CD4-positive, CD25-positive, alpha-beta regulatory T cell (primary cell): ENCODE data around the gene MYADML2. TPM values are rescaled to one million over a fixed set of nuclear protein-coding genes. Genes with fewer than 3 reads are reported as not detected.
"Not testable (repeated sequence)": the region's sequence is repeated elsewhere in the genome, so short reads cannot be mapped to it uniquely, and the experiment has no call there.

Experiments
- ATAC-seq, 2 donors: fragments of 150-1000 bp; cut with Tn5 transposase; one replicate each; pipeline ENCODE4 v1.10.0; 2021; ENCODE audit warnings: low read depth in 2 of 2, moderate number of reproducible peaks in 2 of 2, moderate library complexity in 1 of 2
- DNase-seq, 3 donors: peaks; one replicate each; pipeline versions ENCODE4 v3.0.0 to v3.0.0-alpha.2; 2012 to 2022; ENCODE audit warnings: mixed read lengths in 1 of 3
- H3K27ac ChIP-seq: one replicate; pipeline ENCODE4 v1.7.0; 2013; ENCODE audit warnings: mild to moderate bottlenecking, low read length; ENCODE audit not compliant: insufficient read depth, poor library complexity, severe bottlenecking
- H3K27me3 ChIP-seq: one replicate; pipeline ENCODE4 v1.7.0; 2013; ENCODE audit warnings: low read length; ENCODE audit not compliant: control insufficient read depth, insufficient read depth
- H3K36me3 ChIP-seq: one replicate; pipeline ENCODE4 v1.7.0; 2013; ENCODE audit warnings: mild to moderate bottlenecking, low read length, moderate library complexity; ENCODE audit not compliant: control insufficient read depth, insufficient read depth
- H3K4me1 ChIP-seq: 2 replicates; pipeline ENCODE4 v1.7.0; 2013; ENCODE audit warnings: mild to moderate bottlenecking, low read length; ENCODE audit not compliant: insufficient read depth, control insufficient read depth, poor library complexity, severe bottlenecking
- H3K4me3 ChIP-seq: one replicate; pipeline ENCODE4 v1.7.0; 2013; ENCODE audit warnings: low read depth, mild to moderate bottlenecking, low read length, moderate library complexity
- H3K9me3 ChIP-seq, 2 experiments: 1 replicate in 1 of 2; 2 replicates in 1 of 2; pipeline ENCODE4 v1.7.0; 2013; ENCODE audit warnings: low read length in 2 of 2, mild to moderate bottlenecking in 1 of 2, moderate library complexity in 1 of 2; ENCODE audit not compliant: control insufficient read depth in 2 of 2
- H3K27ac Mint-ChIP-seq, 3 donors: one replicate each; pipeline ENCODE4 v1.8.0; 2020 to 2022; ENCODE audit warnings: mild to moderate bottlenecking in 3 of 3, mixed read lengths in 3 of 3, moderate library complexity in 2 of 3
- H3K27me3 Mint-ChIP-seq: one replicate; pipeline ENCODE4 v1.8.0; 2022; ENCODE audit warnings: mild to moderate bottlenecking, mixed read lengths
- H3K36me3 Mint-ChIP-seq: one replicate; pipeline ENCODE4 v1.8.0; 2020; ENCODE audit warnings: mixed read lengths
- H3K4me1 Mint-ChIP-seq, 4 donors: one replicate each; pipeline ENCODE4 v1.8.0; 2020 to 2022; ENCODE audit warnings: mixed read lengths in 4 of 4, mild to moderate bottlenecking in 1 of 4
- H3K4me3 Mint-ChIP-seq, 4 donors: one replicate each; pipeline ENCODE4 v1.8.0; 2020 to 2022; ENCODE audit warnings: mild to moderate bottlenecking in 4 of 4, mixed read lengths in 4 of 4, moderate library complexity in 3 of 4
- H3K9me3 Mint-ChIP-seq, 7 donors: one replicate each; pipeline ENCODE4 v1.8.0; 2020 to 2022; ENCODE audit warnings: mixed read lengths in 7 of 7, mild to moderate bottlenecking in 3 of 7, moderate library complexity in 2 of 7
- polyA plus RNA-seq, 4 donors: library from polyadenylated mRNA; unstranded; fragments of 300-500 nt; fragmentation: Illumina TruSeq; gene quantifications; one replicate each; pipeline ENCODE4 v1.2.3, GENCODE V29; 2021
- total RNA-seq: library from RNA; stranded (reverse); gene quantifications from one replicate; pipeline ENCODE4 v1.2.3, GENCODE V29; 2022

Gene MYADML2
- total and polyA plus RNA-seq, 5 donors from 2014 or later = not detected

- H3K36me3 Mint-ChIP-seq = peaks cover 20% of the 10 kb centered on the region
- ATAC-seq = not testable (repeated sequence)
- H3K4me1 Mint-ChIP-seq = peaks cover 4 to 49% (median 24%) of the 10 kb centered on the region in 4 donors
These were observed 34.5 kb upstream of the MYADML2 start for GRCh38 chr17:81981511-81981910.

GRCh38 chr17:81980707-81981343, 33.8 kb upstream of the MYADML2 start:
- peaks cover 20% of the 10 kb centered on the region for H3K36me3 Mint-ChIP-seq
- DNase-seq = peak in 1 of 3 donors; percentile 42
- no peak overlapping the region for H3K27ac ChIP-seq
- peak overlapping the region in 2 of 4 donors; percentile 82 to 98 for H3K4me3 Mint-ChIP-seq
- peaks cover 9% of the 10 kb centered on the region for H3K36me3 ChIP-seq
- no peak for ATAC-seq
- no peaks in the 10 kb centered on the region for H3K9me3 Mint-ChIP-seq
- H3K9me3 ChIP-seq = no peaks in the 10 kb centered on the region
- peaks cover 4% of the 10 kb centered on the region for H3K27me3 Mint-ChIP-seq
- peaks cover 33% of the 10 kb centered on the region for H3K4me1 ChIP-seq
- H3K27ac Mint-ChIP-seq = no peak overlapping the region
- no peaks in the 10 kb centered on the region for H3K27me3 ChIP-seq
- H3K4me1 Mint-ChIP-seq = peaks cover 4 to 55% (median 26%) of the 10 kb centered on the region in 4 donors
- H3K4me3 ChIP-seq = peak overlapping the region; percentile 24

More at GRCh38 chr17:81981511-81981910, 34.5 kb upstream of the MYADML2 start:
- not testable (repeated sequence) for DNase-seq, H3K27me3 ChIP-seq, H3K27ac ChIP-seq, H3K4me3 ChIP-seq, H3K27me3 Mint-ChIP-seq, H3K9me3 ChIP-seq, H3K4me3 Mint-ChIP-seq, H3K36me3 ChIP-seq, H3K9me3 Mint-ChIP-seq
- peak overlapping the region in 1 of 3 donors; percentile 20 for H3K27ac Mint-ChIP-seq
- peaks cover 29% of the 10 kb centered on the region for H3K4me1 ChIP-seq

DNA sequence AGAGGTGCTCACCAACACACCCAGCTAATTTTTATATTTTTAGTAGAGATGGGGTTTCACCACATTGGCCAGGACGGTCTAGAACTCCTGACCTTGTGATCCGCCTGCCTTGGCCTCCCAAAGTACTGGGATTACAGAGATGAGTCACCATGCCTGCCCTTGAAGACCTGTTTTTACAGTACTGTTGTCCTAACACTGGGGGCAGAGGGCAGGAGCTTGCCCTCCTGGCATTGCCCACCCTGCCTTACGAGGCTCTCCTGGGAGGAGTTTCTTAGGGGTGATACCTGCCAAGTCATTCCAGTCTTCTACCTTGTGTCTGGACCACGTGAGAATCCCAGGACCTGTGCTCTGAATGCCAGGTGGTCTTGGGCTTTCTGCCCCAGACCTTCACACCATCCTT, 33.1 kb upstream of the MYADML2 start:
- peak overlapping the region; percentile 56 to 98 (median 87) for H3K4me3 Mint-ChIP-seq
- H3K4me1 ChIP-seq = peaks cover 33% of the 10 kb centered on the region
- no peaks in the 10 kb centered on the region for H3K27me3 ChIP-seq

GRCh38 chr17:81978524-81979298, 31.7 kb upstream of the MYADML2 start:
- ATAC-seq (no peak), DNase-seq (no peak)
- Histone ChIP-seq H3K27me3 (no peaks in the 10 kb centered on the region), H3K27ac (no peak overlapping the region), H3K36me3 (no peaks in the 10 kb centered on the region), H3K4me3 (no peak overlapping the region), H3K9me3 (no peaks in the 10 kb centered on the region), H3K4me1 (peaks cover 33% of the 10 kb centered on the region)
- H3K36me3 Mint-ChIP-seq = peaks cover 16% of the 10 kb centered on the region
- peak overlapping the region; percentile 82 to 98 (median 88) for H3K4me3 Mint-ChIP-seq
- no peaks in the 10 kb centered on the region for H3K9me3 Mint-ChIP-seq
- peaks cover 9% of the 10 kb centered on the region for H3K27me3 Mint-ChIP-seq
- H3K27ac Mint-ChIP-seq = peak overlapping the region; percentile 49 to 89 (median 82)
- H3K4me1 Mint-ChIP-seq = peaks cover 4 to 49% (median 22%) of the 10 kb centered on the region in 4 donors

More for the DNA sequence above, 33.1 kb upstream of the MYADML2 start:
- H3K36me3 ChIP-seq = peaks cover 8% of the 10 kb centered on the region
- H3K4me3 ChIP-seq = no peak overlapping the region
- H3K9me3 Mint-ChIP-seq = no peaks in the 10 kb centered on the region
- no peaks in the 10 kb centered on the region for H3K9me3 ChIP-seq
- H3K4me1 Mint-ChIP-seq = peaks cover 4 to 54% (median 24%) of the 10 kb centered on the region in 4 donors
- H3K27ac Mint-ChIP-seq = no peak overlapping the region
- no peak for DNase-seq
- H3K36me3 Mint-ChIP-seq = peaks cover 19% of the 10 kb centered on the region
- ATAC-seq = no peak
- no peak overlapping the region for H3K27ac ChIP-seq
- peaks cover 5% of the 10 kb centered on the region for H3K27me3 Mint-ChIP-seq

- Histone ChIP-seq H3K27me3 (no peaks in the 10 kb centered on the region), H3K27ac (peak within 1 kb of the TSS; percentile 85), H3K4me1 (peaks cover 33% of the 10 kb centered on the region), H3K36me3 (no peaks in the 10 kb centered on the region), H3K9me3 (no peaks in the 10 kb centered on the region), H3K4me3 (peak within 1 kb of the TSS; percentile 69)
- Mint-ChIP-seq H3K36me3 (peaks cover 11% of the 10 kb centered on the region), H3K4me1 (peaks cover 0 to 44% (median 20%) of the 10 kb centered on the region in 4 donors), H3K4me3 (peak within 1 kb of the TSS; percentile 96 to 99 (median 97)), H3K9me3 (no peaks in the 10 kb centered on the region), H3K27ac (peak within 1 kb of the TSS; percentile 98), H3K27me3 (peaks cover 9% of the 10 kb centered on the region)
- ATAC-seq (peak; percentile 88 to 93), DNase-seq (peak; percentile 85 to 92 (median 91))
These were observed 30.3 kb upstream of the MYADML2 start, which contains the start of gene ASPSCR1 for GRCh38 chr17:81977211-81977808. Gene ASPSCR1, plus strand, starts transcription at chr17:81977629. Its CDS starts 18 bp downstream, at chr17:81977647.

DNA sequence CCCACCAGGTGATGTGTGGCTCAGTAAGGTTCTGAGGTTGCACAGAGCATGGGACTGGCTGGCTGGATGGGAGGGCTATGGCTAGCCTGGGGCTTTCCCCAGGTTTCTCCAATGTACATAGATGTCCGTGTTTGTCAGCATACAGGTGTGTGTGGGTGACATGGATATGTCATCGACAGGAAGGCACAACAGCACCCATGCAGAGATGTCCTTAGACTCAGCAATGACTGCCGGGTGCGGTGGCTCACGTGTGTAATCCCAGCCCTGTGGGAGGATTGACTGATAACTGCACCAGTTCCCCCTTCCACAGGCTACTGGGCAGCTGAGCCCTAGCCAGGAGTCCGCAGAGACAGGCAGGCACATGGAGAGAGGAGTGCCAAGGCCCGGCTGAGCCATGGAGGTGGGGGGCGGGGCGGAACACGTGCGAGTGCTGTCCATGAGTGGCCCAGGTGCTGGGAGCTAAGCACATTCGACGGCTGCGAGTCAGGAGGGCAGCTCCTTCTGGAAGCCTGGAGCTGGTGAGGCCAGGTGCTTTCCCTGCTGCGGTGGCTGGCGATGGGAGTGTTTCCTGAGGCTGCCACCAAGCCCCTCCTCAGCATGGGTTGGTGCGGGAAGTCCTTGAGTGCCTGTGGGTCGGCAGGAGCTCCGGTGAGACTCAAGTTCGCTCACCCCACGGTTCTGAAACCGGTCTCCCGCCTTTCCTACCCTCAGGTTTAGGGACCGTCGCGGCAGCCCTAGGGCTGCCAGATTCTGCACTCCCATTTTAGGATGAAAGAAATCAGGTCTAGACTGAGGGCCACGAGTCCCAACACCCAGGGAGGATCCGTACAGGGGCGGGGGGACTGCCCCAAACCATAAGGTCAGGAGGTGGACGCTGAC, 29.5 kb upstream of the MYADML2 start:
- H3K4me3 ChIP-seq = peak overlapping the region; percentile 69
- H3K27me3 ChIP-seq = no peaks in the 10 kb centered on the region
- no peaks in the 10 kb centered on the region for H3K9me3 ChIP-seq
- Mint-ChIP-seq H3K36me3 (peaks cover 9% of the 10 kb centered on the region), H3K27ac (peak overlapping the region; percentile 98), H3K27me3 (peaks cover 9% of the 10 kb centered on the region), H3K9me3 (no peaks in the 10 kb centered on the region), H3K4me3 (peak overlapping the region; percentile 96 to 99 (median 97)), H3K4me1 (peaks cover 0 to 41% (median 18%) of the 10 kb centered on the region in 4 donors)
- DNase-seq = peak in 2 of 3 donors; percentile 16 to 26
- peak in 1 of 2 donors; percentile 4 for ATAC-seq
- H3K4me1 ChIP-seq = peaks cover 33% of the 10 kb centered on the region
- H3K27ac ChIP-seq = peak overlapping the region; percentile 85
- no peaks in the 10 kb centered on the region for H3K36me3 ChIP-seq

GRCh38 chr17:81973432-81973831, 26.4 kb upstream of the MYADML2 start:
- H3K36me3 ChIP-seq = no peaks in the 10 kb centered on the region
- Mint-ChIP-seq H3K9me3 (no peaks in the 10 kb centered on the region), H3K27me3 (peaks cover 9% of the 10 kb centered on the region), H3K27ac (peak overlapping the region in 1 of 3 donors; percentile 76), H3K36me3 (no peaks in the 10 kb centered on the region), H3K4me3 (peak overlapping the region in 2 of 4 donors; percentile 41 to 80), H3K4me1 (peaks cover 0 to 26% (median 5%) of the 10 kb centered on the region in 4 donors)
- no peaks in the 10 kb centered on the region for H3K27me3 ChIP-seq
- H3K9me3 ChIP-seq = no peaks in the 10 kb centered on the region
- ATAC-seq (no peak), DNase-seq (no peak)
- peaks cover 26% of the 10 kb centered on the region for H3K4me1 ChIP-seq
- H3K4me3 ChIP-seq = no peak overlapping the region
- H3K27ac ChIP-seq = no peak overlapping the region
